Measurements from ENCODE around the gene TSPAN15.

The TSPAN15 gene

DNA sequence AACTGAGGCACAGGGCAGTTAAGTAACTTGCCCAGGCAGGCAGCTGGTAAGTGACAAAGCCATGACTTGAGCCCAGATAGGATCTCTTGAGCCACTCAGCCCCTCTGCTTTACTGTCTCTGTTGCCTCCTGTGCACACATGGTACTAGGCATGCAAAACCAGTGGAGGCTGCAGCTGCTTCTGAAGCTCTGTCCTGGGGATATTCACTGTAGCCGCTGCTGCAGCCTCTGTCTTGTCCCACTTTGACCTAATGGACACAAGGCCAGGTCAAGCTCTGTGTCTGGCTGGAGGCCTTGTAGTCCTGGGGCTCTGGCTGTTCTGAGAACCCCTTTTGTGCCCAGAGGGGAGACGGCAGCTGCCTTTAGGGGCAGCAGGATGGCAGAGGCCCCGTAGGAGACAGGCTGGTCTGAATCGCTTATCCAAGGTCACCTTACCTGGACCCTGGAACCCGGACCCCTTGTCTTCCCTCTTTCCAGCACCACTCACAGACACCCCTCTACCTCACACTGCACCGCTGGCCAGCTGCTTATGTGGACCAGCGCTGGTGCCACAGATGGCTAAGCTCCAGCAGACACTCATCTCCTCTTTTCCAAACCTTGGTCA is 57.6 kb downstream of the TSPAN15 start:
- no peak overlapping the region for H3K27ac ChIP-seq (ENCODE audit: low read depth, low read length, poor library complexity, severe bottlenecking)
- no peak overlapping the region for H2AFZ ChIP-seq (ENCODE audit: low read length)
- TF ChIP-seq EZH2 (IDR thresholded peaks at IDR 0.05; ENCODE audit: borderline replicate concordance, low read length), result no peak
- TF ChIP-seq, protein P1, sequence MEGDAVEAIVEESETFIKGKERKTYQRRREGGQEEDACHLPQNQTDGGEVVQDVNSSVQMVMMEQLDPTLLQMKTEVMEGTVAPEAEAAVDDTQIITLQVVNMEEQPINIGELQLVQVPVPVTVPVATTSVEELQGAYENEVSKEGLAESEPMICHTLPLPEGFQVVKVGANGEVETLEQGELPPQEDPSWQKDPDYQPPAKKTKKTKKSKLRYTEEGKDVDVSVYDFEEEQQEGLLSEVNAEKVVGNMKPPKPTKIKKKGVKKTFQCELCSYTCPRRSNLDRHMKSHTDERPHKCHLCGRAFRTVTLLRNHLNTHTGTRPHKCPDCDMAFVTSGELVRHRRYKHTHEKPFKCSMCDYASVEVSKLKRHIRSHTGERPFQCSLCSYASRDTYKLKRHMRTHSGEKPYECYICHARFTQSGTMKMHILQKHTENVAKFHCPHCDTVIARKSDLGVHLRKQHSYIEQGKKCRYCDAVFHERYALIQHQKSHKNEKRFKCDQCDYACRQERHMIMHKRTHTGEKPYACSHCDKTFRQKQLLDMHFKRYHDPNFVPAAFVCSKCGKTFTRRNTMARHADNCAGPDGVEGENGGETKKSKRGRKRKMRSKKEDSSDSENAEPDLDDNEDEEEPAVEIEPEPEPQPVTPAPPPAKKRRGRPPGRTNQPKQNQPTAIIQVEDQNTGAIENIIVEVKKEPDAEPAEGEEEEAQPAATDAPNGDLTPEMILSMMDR (IDR thresholded peaks at IDR 0.05; ENCODE audit: low read length), result no peak
- H3K79me2 ChIP-seq (ENCODE audit: insufficient read depth, low read length), result no peaks in the 10 kb centered on the region
- H3K4me2 ChIP-seq (ENCODE audit: low read length), result no peak overlapping the region
- no peak overlapping the region for H3K9ac ChIP-seq (ENCODE audit: low read length)
- H3K36me3 ChIP-seq (ENCODE audit: insufficient read depth, low read length), result no peaks in the 10 kb centered on the region
- H4K20me1 ChIP-seq (ENCODE audit: insufficient read depth, low read length), result no peaks in the 10 kb centered on the region
- no peaks in the 10 kb centered on the region for H3K9me2 ChIP-seq (ENCODE audit: low read depth, low read length)
- peaks cover 4% of the 10 kb centered on the region for H3K4me1 ChIP-seq (ENCODE audit: insufficient read depth, low read length, severe bottlenecking)
- no peaks in the 10 kb centered on the region for H3K9me3 ChIP-seq (ENCODE audit: low read length)
- H3F3A ChIP-seq (ENCODE audit: insufficient read depth, low read length), result no peaks in the 10 kb centered on the region
- no peak overlapping the region for H3K4me3 ChIP-seq (ENCODE audit: low read depth, low read length, poor library complexity, severe bottlenecking)
- peaks cover 2% of the 10 kb centered on the region; the same call in 1 of the 2 replicates for H3K27me3 ChIP-seq (ENCODE audit: insufficient read depth, low read length)

DNA sequence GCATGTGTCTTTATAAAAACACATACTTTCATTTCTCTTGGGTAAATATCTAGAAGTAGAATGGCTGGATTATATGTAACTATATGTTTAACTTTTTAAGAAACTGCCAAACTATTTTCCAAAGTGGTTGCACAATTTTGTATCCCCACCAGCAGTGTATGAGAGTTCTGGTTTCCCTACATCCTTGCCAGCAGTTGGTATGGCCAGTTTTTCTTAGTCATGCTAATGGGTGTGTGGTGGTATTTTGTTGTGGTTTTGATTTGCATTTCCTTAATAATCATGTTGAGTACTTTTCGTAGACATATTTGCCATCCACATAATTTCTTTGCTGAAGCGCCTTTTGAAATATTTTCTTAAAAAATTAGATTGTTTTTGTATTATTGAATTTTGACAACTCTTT is 61.6 kb downstream of the TSPAN15 start:
- Histone ChIP-seq H4K20me1 (ENCODE audit: insufficient read depth, low read length) (no peaks in the 10 kb centered on the region), H3F3A (ENCODE audit: insufficient read depth, low read length) (no peaks in the 10 kb centered on the region), H3K27ac (ENCODE audit: low read depth, low read length, poor library complexity, severe bottlenecking) (no peak overlapping the region), H3K9me2 (ENCODE audit: low read depth, low read length) (no peaks in the 10 kb centered on the region), H3K4me1 (ENCODE audit: insufficient read depth, low read length, severe bottlenecking) (no peaks in the 10 kb centered on the region), H3K79me2 (ENCODE audit: insufficient read depth, low read length) (no peaks in the 10 kb centered on the region), H3K36me3 (ENCODE audit: insufficient read depth, low read length) (no peaks in the 10 kb centered on the region), H3K9me3 (ENCODE audit: low read length) (no peaks in the 10 kb centered on the region), H3K9ac (ENCODE audit: low read length) (no peak overlapping the region), H3K27me3 (ENCODE audit: insufficient read depth, low read length) (no peaks in the 10 kb centered on the region), H3K4me2 (ENCODE audit: low read length) (no peak overlapping the region), H2AFZ (ENCODE audit: low read length) (no peak overlapping the region), H3K4me3 (ENCODE audit: low read depth, low read length, poor library complexity, severe bottlenecking) (no peak overlapping the region)
- TF ChIP-seq, protein P1 (IDR thresholded peaks at IDR 0.05; ENCODE audit: low read length), result no peak
- no peak for TF ChIP-seq EZH2 (IDR thresholded peaks at IDR 0.05; ENCODE audit: borderline replicate concordance, low read length)

DNA sequence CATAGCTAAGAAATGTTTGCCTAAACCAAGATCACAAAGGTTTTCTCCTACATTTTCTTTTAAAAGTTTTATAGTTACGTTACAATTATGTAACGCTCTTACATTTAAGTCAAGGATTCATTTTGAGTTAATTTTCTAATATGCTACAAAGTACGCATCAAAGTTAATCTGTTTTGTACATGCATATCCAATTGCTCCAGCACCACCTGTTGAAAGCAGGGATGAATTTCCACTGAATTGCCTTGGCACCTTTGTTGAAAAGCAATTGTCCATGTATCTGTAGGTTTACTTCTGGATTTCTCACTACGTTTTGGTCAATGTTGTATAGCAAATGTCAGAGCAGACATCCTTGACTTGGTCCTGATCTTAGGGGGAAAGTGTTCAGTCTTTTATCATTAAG is 62.4 kb downstream of the TSPAN15 start:
- no peak overlapping the region for H3K9ac ChIP-seq (ENCODE audit: low read length)
- H3F3A ChIP-seq (ENCODE audit: insufficient read depth, low read length), result no peaks in the 10 kb centered on the region
- TF ChIP-seq, protein P1 (IDR thresholded peaks at IDR 0.05; ENCODE audit: low read length), result no peak
- no peak for TF ChIP-seq EZH2 (IDR thresholded peaks at IDR 0.05; ENCODE audit: borderline replicate concordance, low read length)
- no peaks in the 10 kb centered on the region for H3K9me2 ChIP-seq (ENCODE audit: low read depth, low read length)
- no peaks in the 10 kb centered on the region for H3K36me3 ChIP-seq (ENCODE audit: insufficient read depth, low read length)
- H3K27me3 ChIP-seq (ENCODE audit: insufficient read depth, low read length), result no peaks in the 10 kb centered on the region
- no peak overlapping the region for H3K4me2 ChIP-seq (ENCODE audit: low read length)
- H3K4me3 ChIP-seq (ENCODE audit: low read depth, low read length, poor library complexity, severe bottlenecking), result no peak overlapping the region
- no peaks in the 10 kb centered on the region for H3K4me1 ChIP-seq (ENCODE audit: insufficient read depth, low read length, severe bottlenecking)
- H3K79me2 ChIP-seq (ENCODE audit: insufficient read depth, low read length), result no peaks in the 10 kb centered on the region
- H4K20me1 ChIP-seq (ENCODE audit: insufficient read depth, low read length), result no peaks in the 10 kb centered on the region
- H3K9me3 ChIP-seq (ENCODE audit: low read length), result no peaks in the 10 kb centered on the region
- H3K27ac ChIP-seq (ENCODE audit: low read depth, low read length, poor library complexity, severe bottlenecking), result no peak overlapping the region
- no peak overlapping the region for H2AFZ ChIP-seq (ENCODE audit: low read length)
